CD8-positive, alpha-beta memory T cell (primary cell): ENCODE results near the gene CRLF1. TPM values are rescaled to one million over a fixed set of nuclear protein-coding genes. Genes with fewer than 3 reads are reported as not detected.

Source experiments
- CTCF ChIA-PET: fragments of 350-600 bp; sonication (Branson Sonifier 250); formaldehyde crosslinking; loops from one replicate; lab custom pipeline; 2021; ENCODE audit warnings: antibody characterized with exemption; lab: Charles Lee
- POLR2A ChIA-PET: fragments of 350-600 bp; sonication (Branson Sonifier 250); formaldehyde crosslinking; loops from one replicate; lab custom pipeline; 2021; ENCODE audit warnings: antibody characterized with exemption; lab: Charles Lee
- DNase-seq, 5 donors: peaks; one replicate each; pipeline versions ENCODE4 v3.0.0 to v3.0.0-alpha.2; 2020 to 2022; ENCODE audit warnings: mixed read lengths in 1 of 5
- H3K27ac ChIP-seq: one replicate; pipeline ENCODE4 v1.7.0; 2013; ENCODE audit warnings: low read depth, mild to moderate bottlenecking, low read length, moderate library complexity
- H3K27me3 ChIP-seq: 2 replicates; pipeline ENCODE4 v1.7.0; 2013; ENCODE audit warnings: low read length, mild to moderate bottlenecking; ENCODE audit not compliant: insufficient read depth, poor library complexity, severe bottlenecking
- H3K36me3 ChIP-seq: 2 replicates; pipeline ENCODE4 v1.7.0; 2013; ENCODE audit warnings: mild to moderate bottlenecking, low read length, moderate library complexity; ENCODE audit not compliant: insufficient read depth
- H3K4me1 ChIP-seq: 2 replicates; pipeline ENCODE4 v1.7.0; 2013; ENCODE audit warnings: mild to moderate bottlenecking, low read length, moderate library complexity; ENCODE audit not compliant: insufficient read depth
- H3K4me3 ChIP-seq: 2 replicates; pipeline ENCODE4 v1.7.0; 2013; ENCODE audit warnings: mild to moderate bottlenecking, low read length
- H3K9me3 ChIP-seq: 2 replicates; pipeline ENCODE4 v1.7.0; 2013; ENCODE audit warnings: mild to moderate bottlenecking, low read length
- H3K27ac Mint-ChIP-seq, 8 donors: one replicate each; pipeline ENCODE4 v1.8.0; 2020 to 2021; ENCODE audit warnings: mixed read lengths in 8 of 8, mild to moderate bottlenecking in 6 of 8, inconsistent platforms in 3 of 8, moderate library complexity in 3 of 8
- H3K27me3 Mint-ChIP-seq, 2 donors: one replicate each; pipeline ENCODE4 v1.8.0; 2020 to 2021; ENCODE audit warnings: mixed read lengths in 2 of 2, mild to moderate bottlenecking in 1 of 2, moderate library complexity in 1 of 2
- H3K36me3 Mint-ChIP-seq, 3 donors: one replicate each; pipeline ENCODE4 v1.8.0; 2020 to 2021; ENCODE audit warnings: mixed read lengths in 3 of 3, inconsistent platforms in 1 of 3, mild to moderate bottlenecking in 1 of 3
- H3K4me1 Mint-ChIP-seq, 3 donors: one replicate each; pipeline ENCODE4 v1.8.0; 2020 to 2021; ENCODE audit warnings: mixed read lengths in 3 of 3, inconsistent platforms in 1 of 3, mild to moderate bottlenecking in 1 of 3
- H3K4me3 Mint-ChIP-seq, 7 donors: one replicate each; pipeline ENCODE4 v1.8.0; 2020 to 2021; ENCODE audit warnings: mixed read lengths in 7 of 7, mild to moderate bottlenecking in 6 of 7, moderate library complexity in 4 of 7, inconsistent platforms in 2 of 7
- H3K9me3 Mint-ChIP-seq, 5 donors: one replicate each; pipeline ENCODE4 v1.8.0; 2020 to 2022; ENCODE audit warnings: mixed read lengths in 5 of 5, mild to moderate bottlenecking in 3 of 5, moderate library complexity in 2 of 5, inconsistent platforms in 1 of 5
- polyA plus RNA-seq: library from polyadenylated mRNA; unstranded; fragments of 300-500 nt; fragmentation: Illumina TruSeq; gene quantifications from one replicate; pipeline ENCODE4 v1.2.3, GENCODE V29; 2021
- total RNA-seq, 2 experiments: library from RNA; stranded (reverse); gene quantifications; one replicate each; pipeline ENCODE4 v1.2.3, GENCODE V29; 2021

The CRLF1 gene
- total and polyA plus RNA-seq, 3 experiments from 2014 or later, result not detected

DNA sequence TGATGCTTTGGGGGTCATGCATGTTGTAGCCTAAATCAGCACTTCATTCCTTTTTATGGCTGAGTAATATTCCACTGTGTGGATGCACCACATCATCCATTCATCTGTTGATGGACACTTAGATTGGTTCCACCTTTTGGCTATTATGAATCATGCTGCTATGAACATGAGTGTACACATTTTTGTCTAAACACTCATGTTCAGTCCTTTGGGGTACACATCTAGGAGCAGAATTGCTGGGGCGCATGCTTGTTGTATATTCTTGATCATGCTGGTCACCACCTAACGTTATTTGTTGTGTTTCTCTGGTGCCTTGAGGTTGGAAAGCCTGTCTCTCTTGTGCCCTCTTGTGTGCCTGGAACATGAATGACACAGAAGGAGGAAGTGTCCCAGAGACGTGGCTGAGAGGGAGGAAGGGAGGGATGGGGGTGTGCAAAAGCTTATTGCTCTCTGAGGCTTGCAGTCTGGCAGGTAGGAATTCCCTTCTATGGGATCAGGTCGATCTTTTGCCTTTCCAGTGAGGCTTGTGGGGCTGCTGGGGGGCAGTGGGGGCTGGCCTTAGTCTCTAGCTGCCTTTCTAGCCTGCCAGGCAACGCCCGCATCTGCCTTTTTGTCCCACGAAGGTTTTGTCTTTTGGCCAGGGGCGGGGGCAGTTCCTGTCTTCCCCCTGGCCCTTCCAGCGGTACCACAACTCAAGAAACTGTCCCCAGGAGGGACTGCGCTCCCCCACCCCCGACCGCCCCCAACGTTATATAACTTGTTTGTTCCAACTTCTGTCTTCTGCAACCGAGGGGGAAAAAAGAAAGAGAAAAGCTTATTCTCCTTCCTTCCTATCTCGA lies 37.8 kb upstream of the CRLF1 start:
- ChIA-PET POLR2A (no interaction called here), CTCF (no interaction called here)

DNA sequence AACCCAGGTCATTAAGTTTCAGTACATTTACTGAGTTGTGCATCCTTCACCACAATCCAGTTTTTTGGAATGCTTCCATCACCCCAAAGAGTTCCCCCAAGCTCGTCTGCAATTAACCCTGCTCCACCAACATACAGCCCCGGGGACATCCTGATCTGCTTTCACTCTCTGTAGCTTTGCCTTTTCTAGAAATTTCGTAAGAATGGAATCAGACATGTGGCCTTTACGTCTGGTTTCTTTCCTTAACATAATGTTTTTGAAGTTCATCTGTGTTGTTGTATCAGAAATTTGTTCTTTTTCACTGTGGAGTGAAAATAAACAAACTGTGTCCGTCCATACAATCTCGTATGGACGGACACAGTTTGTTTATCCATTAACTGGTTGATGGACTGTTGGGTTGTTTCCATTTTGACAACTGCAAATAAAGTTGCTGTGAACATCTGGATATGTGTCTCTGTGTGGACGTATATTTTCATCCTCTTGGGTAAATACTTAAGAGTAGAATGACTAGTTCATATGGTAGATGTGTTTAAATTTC lies 33.2 kb upstream of the CRLF1 start:
- POLR2A ChIA-PET, result no interaction called here
- Mint-ChIP-seq H3K4me3 (peak overlapping the region in 1 of 7 donors; percentile 13), H3K27me3 (peaks cover 0 to under 1% of the 10 kb centered on the region in 2 donors), H3K27ac (peak overlapping the region in 4 of 8 donors; percentile 22 to 56 (median 46)), H3K9me3 (no peaks in the 10 kb centered on the region), H3K4me1 (peaks cover 25 to 49% (median 44%) of the 10 kb centered on the region in 3 donors), H3K36me3 (peaks cover 0 to 4% (median 2%) of the 10 kb centered on the region in 3 donors)
- Histone ChIP-seq H3K9me3 (no peaks in the 10 kb centered on the region), H3K4me3 (no peak overlapping the region), H3K36me3 (no peaks in the 10 kb centered on the region), H3K27ac (no peak overlapping the region), H3K4me1 (peaks cover 19% of the 10 kb centered on the region), H3K27me3 (no peaks in the 10 kb centered on the region)
- no peak for DNase-seq
- CTCF ChIA-PET, result interaction anchor here (0.6 kb wide), 1 partner anchor 177 kb away, joined by 4 read pairs; no protein-coding TSS in a partner anchor

More for the DNA sequence above, 37.8 kb upstream of the CRLF1 start:
- no peaks in the 10 kb centered on the region for H3K27me3 Mint-ChIP-seq
- H3K36me3 Mint-ChIP-seq, result peaks cover 0 to 14% (median 6%) of the 10 kb centered on the region in 3 donors
- no peak overlapping the region for H3K4me3 ChIP-seq
- H3K36me3 ChIP-seq, result no peaks in the 10 kb centered on the region
- H3K4me3 Mint-ChIP-seq, result no peak overlapping the region
- H3K27ac Mint-ChIP-seq, result no peak overlapping the region
- no peak overlapping the region for H3K27ac ChIP-seq
- H3K27me3 ChIP-seq, result no peaks in the 10 kb centered on the region
- H3K4me1 Mint-ChIP-seq, result peaks cover 6 to 25% (median 24%) of the 10 kb centered on the region in 3 donors
- H3K4me1 ChIP-seq, result no peaks in the 10 kb centered on the region
- H3K9me3 Mint-ChIP-seq, result no peaks in the 10 kb centered on the region
- DNase-seq, result no peak
- no peaks in the 10 kb centered on the region for H3K9me3 ChIP-seq

DNA sequence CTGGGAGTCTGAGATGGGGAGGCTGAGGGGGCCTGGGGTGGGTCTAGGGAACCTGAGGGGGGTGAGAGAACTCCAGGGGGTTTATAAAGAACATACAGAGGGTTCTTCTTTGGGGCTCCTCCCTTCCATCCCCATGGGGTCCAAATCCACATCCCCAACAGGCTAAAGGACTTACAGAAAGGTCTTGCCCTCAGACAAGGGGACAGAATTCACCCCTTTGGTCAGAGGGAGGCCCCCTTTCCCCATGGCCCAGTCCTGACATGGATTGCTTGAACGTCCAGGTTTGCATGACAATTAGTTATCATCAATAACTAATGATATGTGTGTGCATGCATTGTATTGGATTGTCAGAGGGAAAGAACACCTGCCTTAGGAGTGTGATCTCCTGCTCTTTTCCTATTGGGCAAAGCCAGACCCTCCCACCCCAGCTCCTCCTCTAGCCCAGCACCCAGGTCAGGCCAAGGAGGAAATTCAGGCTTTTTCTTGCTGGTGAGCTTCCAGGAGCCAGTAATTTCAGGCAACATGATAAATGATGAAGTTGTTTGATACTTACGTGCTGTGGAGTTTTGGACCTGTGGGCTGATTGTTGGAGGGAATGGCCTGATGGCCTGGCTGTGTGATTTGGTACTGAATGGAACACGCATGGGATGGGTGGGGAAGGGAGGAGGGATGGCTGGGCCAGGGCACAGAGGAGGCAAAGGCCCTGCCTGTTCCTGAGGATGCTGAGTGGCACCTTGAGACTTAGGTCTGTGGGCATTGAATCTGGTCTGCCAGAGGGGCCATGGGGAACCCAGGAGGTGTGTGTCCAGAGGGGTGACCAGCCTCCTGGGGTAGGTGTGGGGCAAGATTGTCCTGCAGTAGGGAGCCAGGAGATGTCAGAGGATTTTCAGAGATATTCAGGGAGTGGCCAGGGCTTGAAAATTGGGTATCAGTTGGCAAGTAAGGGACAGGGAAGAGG lies 31.4 kb upstream of the CRLF1 start:
- Mint-ChIP-seq H3K27me3 (peaks cover 5% of the 10 kb centered on the region in 2 donors), H3K9me3 (no peaks in the 10 kb centered on the region), H3K4me1 (peaks cover 25 to 41% (median 41%) of the 10 kb centered on the region in 3 donors), H3K27ac (peak overlapping the region; percentile 74 to 98 (median 91)), H3K4me3 (peak overlapping the region; percentile 85 to 94 (median 89)), H3K36me3 (peaks cover 0 to 2% (median 0%) of the 10 kb centered on the region in 3 donors)
- Histone ChIP-seq H3K4me3 (peak overlapping the region; percentile 83), H3K9me3 (no peaks in the 10 kb centered on the region), H3K27ac (peak overlapping the region; percentile 83), H3K4me1 (peaks cover 19% of the 10 kb centered on the region), H3K36me3 (no peaks in the 10 kb centered on the region), H3K27me3 (no peaks in the 10 kb centered on the region)
- ChIA-PET CTCF (no interaction called here), POLR2A (no interaction called here)
- no peak for DNase-seq

DNA sequence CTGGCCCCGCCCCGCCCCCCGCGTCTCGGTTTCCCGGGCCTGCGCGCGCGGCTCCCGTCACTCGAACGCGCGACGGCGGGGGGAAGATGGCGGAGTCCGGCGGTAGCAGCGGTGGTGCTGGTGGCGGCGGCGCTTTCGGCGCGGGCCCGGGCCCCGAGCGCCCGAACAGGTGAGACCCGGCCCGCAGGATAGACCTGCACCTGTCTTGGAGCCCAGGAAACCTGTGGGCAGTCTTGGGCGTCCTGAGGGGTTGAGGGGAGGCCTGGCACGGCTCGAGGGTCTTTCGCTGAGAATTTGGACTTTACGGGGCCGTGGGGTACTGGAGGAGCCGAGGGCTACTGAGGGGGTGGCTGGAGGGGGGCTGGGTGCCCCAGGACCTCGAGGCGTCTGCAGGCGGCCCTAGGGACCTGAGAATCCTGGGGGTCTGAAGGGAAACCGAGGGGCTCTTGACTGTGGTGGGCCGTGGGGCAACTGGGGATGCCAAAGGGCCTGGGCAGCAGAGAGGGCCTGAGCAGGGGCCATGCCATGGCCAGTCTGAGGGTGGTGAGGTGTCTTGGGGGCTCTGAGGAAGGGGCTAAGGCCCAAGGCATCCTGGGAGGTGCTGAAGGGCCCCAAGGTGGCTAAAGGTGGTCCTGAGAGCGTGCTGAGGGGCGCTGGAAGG lies 30.5 kb upstream of the CRLF1 start, which contains the start of gene KLHL26:
Gene KLHL26 (plus strand): TSS at position 60 of the 661 bp plus-strand sequence. CDS start 27 bp downstream, at position 87.
- Histone ChIP-seq H3K4me1 (peaks cover 19% of the 10 kb centered on the region), H3K4me3 (peak within 1 kb of the TSS; percentile 85), H3K9me3 (no peaks in the 10 kb centered on the region), H3K36me3 (no peaks in the 10 kb centered on the region), H3K27me3 (no peaks in the 10 kb centered on the region), H3K27ac (peak within 1 kb of the TSS; percentile 83)
- peaks cover 25 to 41% (median 40%) of the 10 kb centered on the region in 3 donors for H3K4me1 Mint-ChIP-seq
- H3K36me3 Mint-ChIP-seq, result peaks cover 0 to 2% (median 0%) of the 10 kb centered on the region in 3 donors
- ChIA-PET CTCF (no interaction called here), POLR2A (no interaction called here)
- H3K27me3 Mint-ChIP-seq, result peaks cover 5% of the 10 kb centered on the region in 2 donors
- peak within 1 kb of the TSS; percentile 74 to 98 (median 91) for H3K27ac Mint-ChIP-seq
- no peaks in the 10 kb centered on the region for H3K9me3 Mint-ChIP-seq
- no peak for DNase-seq
- peak within 1 kb of the TSS; percentile 85 to 94 (median 89) for H3K4me3 Mint-ChIP-seq

DNA sequence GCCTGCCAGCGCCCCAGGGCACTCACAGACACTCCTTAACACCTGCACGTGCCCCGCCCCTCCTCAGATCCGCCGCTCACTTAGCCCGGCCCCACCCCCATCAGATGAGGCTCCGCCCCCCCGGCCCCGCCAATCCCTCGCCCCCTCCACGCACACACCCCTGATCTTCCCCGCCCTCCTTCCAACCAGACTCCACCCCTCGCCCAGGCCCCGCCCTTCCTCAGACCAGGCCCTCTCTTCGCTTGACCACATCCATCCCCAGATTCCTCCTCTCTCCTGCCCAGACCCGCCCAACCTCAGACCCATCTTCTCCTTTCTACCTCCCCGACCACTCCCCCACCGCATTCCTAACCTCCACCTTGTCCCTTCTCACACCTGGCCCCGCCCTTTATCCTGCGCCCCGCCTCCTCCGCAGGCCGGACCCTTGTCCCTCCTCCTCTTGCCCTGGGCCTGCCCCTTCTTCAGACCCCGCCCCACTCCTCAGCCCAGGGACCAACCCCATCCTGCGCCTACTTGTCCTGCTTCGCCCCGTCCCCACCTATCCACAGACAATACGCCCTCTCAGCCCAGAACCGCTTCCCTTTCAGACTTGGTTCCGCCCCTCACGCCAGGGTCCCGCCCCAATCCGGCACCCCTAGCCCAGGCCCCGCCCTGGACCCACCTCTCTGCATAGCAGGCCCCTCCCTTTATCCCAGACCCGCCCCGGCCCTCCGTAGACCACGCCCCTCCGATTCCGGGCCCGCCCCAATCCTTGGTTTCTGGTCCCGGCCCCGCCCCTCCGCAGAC lies 29.8 kb upstream of the CRLF1 start:
- peaks cover 0 to 2% (median 0%) of the 10 kb centered on the region in 3 donors for H3K36me3 Mint-ChIP-seq
- ChIA-PET CTCF (no interaction called here), POLR2A (no interaction called here)
- H3K27ac Mint-ChIP-seq, result peak overlapping the region; percentile 73 to 96 (median 88)
- peaks cover 5% of the 10 kb centered on the region in 2 donors for H3K27me3 Mint-ChIP-seq
- H3K27ac ChIP-seq, result peak overlapping the region; percentile 54
- peak overlapping the region; percentile 85 for H3K4me3 ChIP-seq
- no peaks in the 10 kb centered on the region for H3K9me3 ChIP-seq
- H3K36me3 ChIP-seq, result no peaks in the 10 kb centered on the region
- peak; percentile 96 to 99 (median 99) for DNase-seq
- H3K4me1 ChIP-seq, result peaks cover 19% of the 10 kb centered on the region
- no peaks in the 10 kb centered on the region for H3K9me3 Mint-ChIP-seq
- H3K27me3 ChIP-seq, result no peaks in the 10 kb centered on the region
- H3K4me1 Mint-ChIP-seq, result peaks cover 25 to 38% (median 37%) of the 10 kb centered on the region in 3 donors
- peak overlapping the region; percentile 85 to 94 (median 89) for H3K4me3 Mint-ChIP-seq

DNA sequence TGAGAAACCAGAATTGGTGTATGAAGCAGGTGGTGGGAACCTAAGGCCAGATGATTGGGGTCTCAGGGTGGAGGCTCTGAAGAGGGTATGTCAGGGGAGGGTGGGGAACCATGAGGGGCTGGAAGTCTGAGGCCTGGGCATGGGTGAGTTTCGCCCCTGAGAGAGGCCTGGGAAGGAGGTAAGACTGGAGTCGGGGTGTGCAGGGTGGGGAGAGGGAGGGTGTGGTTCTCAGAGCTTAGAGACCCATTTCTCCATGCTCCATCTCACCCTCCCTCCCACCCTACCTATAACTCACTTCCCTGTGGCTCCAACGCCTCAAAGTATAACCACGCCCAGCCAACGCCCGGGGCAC lies 29.2 kb upstream of the CRLF1 start:
- no peak overlapping the region for H3K4me3 ChIP-seq
- H3K9me3 Mint-ChIP-seq, result no peaks in the 10 kb centered on the region
- H3K4me1 ChIP-seq, result peaks cover 19% of the 10 kb centered on the region
- peak overlapping the region; percentile 85 to 94 (median 89) for H3K4me3 Mint-ChIP-seq
- H3K27ac Mint-ChIP-seq, result peak overlapping the region in 7 of 8 donors; percentile 51 to 96 (median 89)
- H3K9me3 ChIP-seq, result no peaks in the 10 kb centered on the region
- CTCF ChIA-PET, result no interaction called here
- no peaks in the 10 kb centered on the region for H3K36me3 ChIP-seq
- DNase-seq, result no peak
- H3K4me1 Mint-ChIP-seq, result peaks cover 25 to 38% (median 37%) of the 10 kb centered on the region in 3 donors
- H3K27me3 ChIP-seq, result no peaks in the 10 kb centered on the region
- POLR2A ChIA-PET, result no interaction called here
- H3K36me3 Mint-ChIP-seq, result peaks cover 0 to 2% (median 0%) of the 10 kb centered on the region in 3 donors
- H3K27me3 Mint-ChIP-seq, result peaks cover 5% of the 10 kb centered on the region in 2 donors
- H3K27ac ChIP-seq, result no peak overlapping the region
